PC-3 (cell line): ENCODE data around the gene ZFAND6. TPM values are rescaled to one million over a fixed set of nuclear protein-coding genes. Genes with fewer than 3 reads are reported as not detected.

ENCODE experiments used
- ATAC-seq: fragments of 200-7000 bp; cut with Tn5 transposase; 2 replicates; pipeline ENCODE4 v1.9.1; 2020; ENCODE audit warnings: mild to moderate bottlenecking, moderate library complexity
- BruUV-seq: library from RNA; stranded (reverse); fragments of 400-500 nt; replicated peaks from 2 replicates; lab custom pipeline; 2021; lab: Mats Ljungman, UMichigan
- CTCF ChIA-PET: fragments of 300-600 bp; sonication (Branson Sonifier 250); formaldehyde crosslinking; loops from one replicate; lab custom pipeline; 2022; ENCODE audit warnings: antibody characterized with exemption; lab: Charles Lee
- POLR2A ChIA-PET: fragments of 300-600 bp; sonication (Branson Sonifier 250); formaldehyde crosslinking; loops from one replicate; lab custom pipeline; 2022; ENCODE audit warnings: antibody characterized with exemption; ENCODE audit not compliant: unreplicated experiment; lab: Charles Lee
- DNase-seq: peaks from one replicate; pipeline ENCODE4 v3.0.0-alpha.2; 2015
- H2AFZ ChIP-seq: fragments of 300-600 bp; sonication (generic); 2 replicates; pipeline ENCODE4 v1.6.0; 2016; ENCODE audit warnings: antibody characterized with exemption, low read length
- H3F3A ChIP-seq: fragments of 300-600 bp; sonication (generic); one replicate; pipeline ENCODE4 v1.6.0; 2017; ENCODE audit warnings: antibody characterized with exemption, low read length, control low read depth, mild to moderate bottlenecking; ENCODE audit not compliant: unreplicated experiment
- H3K27ac ChIP-seq: fragments of 300-600 bp; sonication (generic); 2 replicates; pipeline ENCODE4 v1.5.1; 2016; ENCODE audit warnings: mild to moderate bottlenecking, low read length
- H3K27me3 ChIP-seq: fragments of 300-600 bp; sonication (generic); 2 replicates; pipeline ENCODE4 v1.6.1; 2016; ENCODE audit warnings: low read length, mixed read lengths
- H3K36me3 ChIP-seq: fragments of 300-600 bp; sonication (generic); 2 replicates; pipeline ENCODE4 v1.6.1; 2016; ENCODE audit warnings: low read depth, mixed run types, low read length, mixed read lengths
- H3K4me1 ChIP-seq: fragments of 300-600 bp; sonication (generic); 2 replicates; pipeline ENCODE4 v1.5.1; 2016; ENCODE audit warnings: low read length; ENCODE audit not compliant: insufficient read depth
- H3K4me2 ChIP-seq: fragments of 300-600 bp; sonication (generic); 2 replicates; pipeline ENCODE4 v1.6.0; 2016; ENCODE audit warnings: low read length
- H3K4me3 ChIP-seq: fragments of 300-600 bp; sonication (generic); 2 replicates; pipeline ENCODE4 v1.5.1; 2016; ENCODE audit warnings: mild to moderate bottlenecking, low read length, mixed read lengths
- H3K79me2 ChIP-seq: fragments of 300-600 bp; sonication (generic); 2 replicates; pipeline ENCODE4 v1.6.1; 2017; ENCODE audit warnings: low read length, mixed read lengths
- H3K9ac ChIP-seq: fragments of 300-600 bp; sonication (generic); 2 replicates; pipeline ENCODE4 v1.6.0; 2016; ENCODE audit warnings: mild to moderate bottlenecking, low read length
- H3K9me2 ChIP-seq: fragments of 300-600 bp; sonication (generic); replicated peaks from 2 replicates; pipeline ENCODE4 v1.6.1; 2016; ENCODE audit warnings: mixed run types, low read length, mixed read lengths
- H3K9me3 ChIP-seq: fragments of 300-600 bp; sonication (generic); 2 replicates; pipeline ENCODE4 v1.6.1; 2016; ENCODE audit warnings: low read length, mixed read lengths
- H4K20me1 ChIP-seq: fragments of 300-600 bp; sonication (generic); 2 replicates; pipeline ENCODE4 v1.6.1; 2016; ENCODE audit warnings: low read length, mixed read lengths
- CTCF ChIP-seq: fragments of 300-600 bp; sonication (generic); conservative IDR thresholded peaks from 2 replicates; pipeline ENCODE4 v1.5.1; 2017; ENCODE audit warnings: antibody characterized with exemption, low read depth, mild to moderate bottlenecking, low read length
- EZH2 ChIP-seq: fragments of 300-600 bp; sonication (generic); IDR thresholded peaks from one replicate; pipeline ENCODE4 v1.6.1; 2017; ENCODE audit warnings: antibody characterized with exemption, mild to moderate bottlenecking, low read length; ENCODE audit not compliant: unreplicated experiment
- EZH2phosphoT487 ChIP-seq: fragments of 300-600 bp; sonication (generic); IDR thresholded peaks from 2 replicates; pipeline ENCODE4 v1.6.1; 2018; ENCODE audit warnings: mild to moderate bottlenecking, antibody characterized with exemption, low read length, borderline replicate concordance
- intact Hi-C: fragments of 100-400 bp; cut with micrococcal nuclease; formaldehyde crosslinking; loops from 2 replicates; pipeline ENCODE4 v1.9.0; 2023
- total RNA-seq: library from RNA; depleted of rRNA; stranded (reverse); fragments of >200 nt; gene quantifications from 2 replicates; pipeline ENCODE4 v1.2.3, GENCODE V29; 2014

ZFAND6 gene
- total RNA-seq, 1 experiment from 2014 or later, result 96.6 TPM

- intact Hi-C loops, result no loop called here
- no peaks in the 10 kb centered on the region for H4K20me1 ChIP-seq
- H3F3A ChIP-seq, result peaks cover 3% of the 10 kb centered on the region
- no peaks in the 10 kb centered on the region for H3K36me3 ChIP-seq
- H3K4me2 ChIP-seq, result no peak overlapping the region
- no peak for DNase-seq
- no peaks in the 10 kb centered on the region for H3K9me2 ChIP-seq
- peaks cover 26% of the 10 kb centered on the region for H3K4me1 ChIP-seq
- BruUV-seq, result no TSS peak
- H3K9ac ChIP-seq, result no peak overlapping the region
- ChIA-PET CTCF (no interaction called here), POLR2A (no interaction called here)
- no peaks in the 10 kb centered on the region for H3K79me2 ChIP-seq
- H3K4me3 ChIP-seq, result no peak overlapping the region
- H3K9me3 ChIP-seq, result no peaks in the 10 kb centered on the region
- ATAC-seq, result no peak
- H2AFZ ChIP-seq, result no peak overlapping the region
- no peaks in the 10 kb centered on the region for H3K27me3 ChIP-seq
- no peak overlapping the region for H3K27ac ChIP-seq
- TF ChIP-seq EZH2phosphoT487 (no peak), EZH2 (no peak), CTCF (no peak)
These were observed 30.5 kb upstream of the ZFAND6 start for GRCh38 chr15:80028937-80029336.

- Histone ChIP-seq H3K4me1 (peaks cover 31% of the 10 kb centered on the region), H3K9me3 (no peaks in the 10 kb centered on the region), H3K9me2 (no peaks in the 10 kb centered on the region), H3K27ac (peak overlapping the region; percentile 91), H2AFZ (no peak overlapping the region), H3K4me3 (no peak overlapping the region), H3K4me2 (no peak overlapping the region), H4K20me1 (no peaks in the 10 kb centered on the region), H3K9ac (no peak overlapping the region), H3F3A (peaks cover 3% of the 10 kb centered on the region), H3K79me2 (no peaks in the 10 kb centered on the region), H3K27me3 (no peaks in the 10 kb centered on the region), H3K36me3 (no peaks in the 10 kb centered on the region)
- TF ChIP-seq EZH2phosphoT487 (no peak), EZH2 (no peak), CTCF (no peak)
- DNase-seq (peak; percentile 83), ATAC-seq (peak; percentile 70)
- CTCF ChIA-PET, result interaction anchor here (0.6 kb wide), 1 partner anchor 490 kb away, joined by 3 read pairs; no protein-coding TSS in a partner anchor
- intact Hi-C loops, result no loop called here
- POLR2A ChIA-PET, result no interaction called here
- no TSS peak for BruUV-seq
These were observed 27.6 kb upstream of the ZFAND6 start for GRCh38 chr15:80031841-80032240.

GRCh38 chr15:80034629-80035028 lies 24.8 kb upstream of the ZFAND6 start:
- no peak overlapping the region for H3K4me2 ChIP-seq
- no peaks in the 10 kb centered on the region for H3K36me3 ChIP-seq
- BruUV-seq, result no TSS peak
- H3K27ac ChIP-seq, result no peak overlapping the region
- H3K27me3 ChIP-seq, result no peaks in the 10 kb centered on the region
- H2AFZ ChIP-seq, result no peak overlapping the region
- no peak for ATAC-seq
- DNase-seq, result no peak
- CTCF ChIA-PET, result no interaction called here
- H3K9me2 ChIP-seq, result no peaks in the 10 kb centered on the region
- H3K4me1 ChIP-seq, result peaks cover 31% of the 10 kb centered on the region
- H3K4me3 ChIP-seq, result no peak overlapping the region
- H4K20me1 ChIP-seq, result no peaks in the 10 kb centered on the region
- intact Hi-C loops, result no loop called here
- H3F3A ChIP-seq, result peaks cover 3% of the 10 kb centered on the region
- no peak overlapping the region for H3K9ac ChIP-seq
- no peaks in the 10 kb centered on the region for H3K9me3 ChIP-seq
- TF ChIP-seq EZH2phosphoT487 (no peak), EZH2 (no peak), CTCF (no peak)
- POLR2A ChIA-PET, result no interaction called here
- H3K79me2 ChIP-seq, result no peaks in the 10 kb centered on the region
